ENCODE results near the gene PTPRN2. TPM values are rescaled to one million over a fixed set of nuclear protein-coding genes. Genes with fewer than 3 reads are reported as not detected.
A peak's percentile ranks its signal among the peaks of the same experiment; 100 is the strongest.

The PTPRN2 gene
- total and polyA plus RNA-seq, 3 experiments from 2014 or later: 0.33 to 1.2 (median 0.42) TPM

- Histone ChIP-seq H3K27ac (ENCODE audit: low read depth, low read length) (no peak overlapping the region), H3K27me3 (ENCODE audit: insufficient read depth, low read length, poor library complexity, severe bottlenecking) (no peaks in the 10 kb centered on the region), H3K9me3 (ENCODE audit: low read length) (no peaks in the 10 kb centered on the region), H3K4me1 (ENCODE audit: insufficient read depth, low read length) (no peaks in the 10 kb centered on the region), H3K4me3 (ENCODE audit: low read length) (no peak overlapping the region), H3K36me3 (ENCODE audit: insufficient read depth, low read length) (no peaks in the 10 kb centered on the region)
- Mint-ChIP-seq H3K4me3 (no peak overlapping the region), H3K4me1 (no peaks in the 10 kb centered on the region), H3K27me3 (peaks cover 0 to 5% of the 10 kb centered on the region in 2 donors), H3K27ac (no peak overlapping the region), H3K9me3 (peaks cover 0 to 2% (median 0%) of the 10 kb centered on the region in 5 donors), H3K36me3 (no peaks in the 10 kb centered on the region)
- ChIA-PET POLR2A (no interaction called here), CTCF (no interaction called here)
- DNase-seq: peak in 1 of 5 donors; percentile 23
These were observed 531.7 kb downstream of the PTPRN2 start for GRCh38 chr7:158055726-158056510.

DNA sequence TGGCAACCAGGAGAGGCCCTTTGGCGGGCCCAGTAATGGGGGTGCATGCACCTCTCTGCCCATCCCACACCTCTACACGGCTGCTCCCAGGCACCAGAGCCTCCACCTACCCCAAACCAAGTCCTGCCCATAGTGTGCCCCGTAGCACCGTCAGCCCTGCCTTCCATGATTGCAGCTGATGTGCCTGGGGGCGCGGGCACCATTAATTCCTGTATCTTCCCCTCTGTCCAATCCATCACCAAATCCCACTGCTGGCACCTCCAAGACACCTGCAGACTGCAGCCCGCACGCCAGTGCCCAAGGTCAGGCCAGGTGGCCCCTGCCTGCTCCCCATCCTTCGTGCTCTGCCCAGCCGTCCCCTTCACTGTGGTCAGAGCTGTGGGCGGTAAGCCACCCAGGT is 533.0 kb downstream of the PTPRN2 start:
- Mint-ChIP-seq H3K4me3 (no peak overlapping the region), H3K27me3 (peaks cover 0 to 5% of the 10 kb centered on the region in 2 donors), H3K9me3 (peaks cover 0 to 2% (median 0%) of the 10 kb centered on the region in 5 donors), H3K27ac (no peak overlapping the region), H3K36me3 (no peaks in the 10 kb centered on the region), H3K4me1 (no peaks in the 10 kb centered on the region)
- POLR2A ChIA-PET: no interaction called here
- Histone ChIP-seq H3K4me1 (ENCODE audit: insufficient read depth, low read length) (no peaks in the 10 kb centered on the region), H3K36me3 (ENCODE audit: insufficient read depth, low read length) (no peaks in the 10 kb centered on the region), H3K27ac (ENCODE audit: low read depth, low read length) (no peak overlapping the region), H3K9me3 (ENCODE audit: low read length) (no peaks in the 10 kb centered on the region), H3K4me3 (ENCODE audit: low read length) (no peak overlapping the region), H3K27me3 (ENCODE audit: insufficient read depth, low read length, poor library complexity, severe bottlenecking) (no peaks in the 10 kb centered on the region)
- CTCF ChIA-PET: no interaction called here
- peak in 1 of 5 donors; percentile 37 for DNase-seq

GRCh38 chr7:158054081-158054480 is 533.5 kb downstream of the PTPRN2 start:
- Histone ChIP-seq H3K4me3 (ENCODE audit: low read length) (no peak overlapping the region), H3K36me3 (ENCODE audit: insufficient read depth, low read length) (no peaks in the 10 kb centered on the region), H3K4me1 (ENCODE audit: insufficient read depth, low read length) (no peaks in the 10 kb centered on the region), H3K9me3 (ENCODE audit: low read length) (no peaks in the 10 kb centered on the region), H3K27me3 (ENCODE audit: insufficient read depth, low read length, poor library complexity, severe bottlenecking) (no peaks in the 10 kb centered on the region), H3K27ac (ENCODE audit: low read depth, low read length) (no peak overlapping the region)
- ChIA-PET CTCF (no interaction called here), POLR2A (no interaction called here)
- peak in 1 of 5 donors; percentile 36 for DNase-seq
- peaks cover 0 to 2% (median 0%) of the 10 kb centered on the region in 5 donors for H3K9me3 Mint-ChIP-seq
- H3K4me1 Mint-ChIP-seq: no peaks in the 10 kb centered on the region
- H3K36me3 Mint-ChIP-seq: no peaks in the 10 kb centered on the region
- H3K27ac Mint-ChIP-seq: no peak overlapping the region
- no peak overlapping the region for H3K4me3 Mint-ChIP-seq
- peaks cover 0 to 5% of the 10 kb centered on the region in 2 donors for H3K27me3 Mint-ChIP-seq

DNA sequence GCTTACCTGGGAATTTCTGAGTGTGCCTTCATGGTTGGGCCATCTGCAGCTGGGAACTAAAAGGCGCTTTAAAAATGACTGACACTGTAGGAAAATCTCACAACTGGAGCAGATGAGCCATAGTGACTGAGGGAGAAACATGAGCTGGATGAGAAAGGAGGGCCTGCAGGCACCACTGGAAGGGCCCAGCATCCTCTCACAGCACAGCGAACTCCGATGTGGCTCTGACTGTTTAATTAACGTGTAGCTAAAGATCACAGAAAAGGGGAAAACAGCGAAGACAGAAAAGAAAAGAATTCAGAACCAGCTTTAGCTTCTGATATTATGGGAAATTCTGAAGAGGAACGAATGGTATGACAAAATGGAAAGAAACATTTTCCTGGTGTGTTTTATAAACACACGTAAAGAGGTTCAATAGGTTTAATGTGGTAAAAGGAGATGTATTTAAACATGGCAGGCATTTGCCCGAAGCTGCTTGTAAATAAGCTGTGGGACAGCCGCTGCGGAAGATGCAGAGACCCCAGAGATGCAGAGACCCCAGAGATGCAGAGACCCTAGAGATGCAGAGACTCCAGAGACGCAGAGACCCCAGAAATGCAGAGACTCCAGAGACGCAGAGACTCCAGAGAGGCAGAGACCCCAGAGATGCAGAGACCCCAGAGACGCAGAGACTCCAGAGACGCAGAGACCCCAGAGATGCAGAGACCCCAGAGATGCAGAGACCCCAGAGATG is 534.3 kb downstream of the PTPRN2 start:
- Histone ChIP-seq H3K4me1 (ENCODE audit: insufficient read depth, low read length) (no peaks in the 10 kb centered on the region), H3K27ac (ENCODE audit: low read depth, low read length) (no peak overlapping the region), H3K9me3 (ENCODE audit: low read length) (no peaks in the 10 kb centered on the region), H3K4me3 (ENCODE audit: low read length) (no peak overlapping the region), H3K36me3 (ENCODE audit: insufficient read depth, low read length) (no peaks in the 10 kb centered on the region), H3K27me3 (ENCODE audit: insufficient read depth, low read length, poor library complexity, severe bottlenecking) (no peaks in the 10 kb centered on the region)
- ChIA-PET CTCF (no interaction called here), POLR2A (no interaction called here)
- DNase-seq: no peak
- no peaks in the 10 kb centered on the region for H3K36me3 Mint-ChIP-seq
- no peak overlapping the region for H3K4me3 Mint-ChIP-seq
- H3K27ac Mint-ChIP-seq: no peak overlapping the region
- no peaks in the 10 kb centered on the region for H3K4me1 Mint-ChIP-seq
- H3K27me3 Mint-ChIP-seq: peaks cover 0 to 5% of the 10 kb centered on the region in 2 donors
- peaks cover 0 to 2% (median 0%) of the 10 kb centered on the region in 5 donors for H3K9me3 Mint-ChIP-seq

GRCh38 chr7:158052381-158053060 is 535.1 kb downstream of the PTPRN2 start:
- POLR2A ChIA-PET: no interaction called here
- no peaks in the 10 kb centered on the region for H3K4me1 ChIP-seq (ENCODE audit: insufficient read depth, low read length)
- H3K9me3 ChIP-seq (ENCODE audit: low read length): no peaks in the 10 kb centered on the region
- CTCF ChIA-PET: no interaction called here
- Mint-ChIP-seq H3K9me3 (peaks cover 0 to 2% (median 0%) of the 10 kb centered on the region in 5 donors), H3K4me1 (no peaks in the 10 kb centered on the region), H3K36me3 (no peaks in the 10 kb centered on the region), H3K27ac (no peak overlapping the region), H3K4me3 (no peak overlapping the region), H3K27me3 (peaks cover 0 to 5% of the 10 kb centered on the region in 2 donors)
- H3K36me3 ChIP-seq (ENCODE audit: insufficient read depth, low read length): no peaks in the 10 kb centered on the region
- no peak overlapping the region for H3K4me3 ChIP-seq (ENCODE audit: low read length)
- H3K27ac ChIP-seq (ENCODE audit: low read depth, low read length): no peak overlapping the region
- H3K27me3 ChIP-seq (ENCODE audit: insufficient read depth, low read length, poor library complexity, severe bottlenecking): no peaks in the 10 kb centered on the region
- peak in 1 of 5 donors; percentile 13 for DNase-seq

GRCh38 chr7:158051776-158052175 is 535.8 kb downstream of the PTPRN2 start:
- Histone ChIP-seq H3K27me3 (ENCODE audit: insufficient read depth, low read length, poor library complexity, severe bottlenecking) (no peaks in the 10 kb centered on the region), H3K4me1 (ENCODE audit: insufficient read depth, low read length) (no peaks in the 10 kb centered on the region), H3K36me3 (ENCODE audit: insufficient read depth, low read length) (no peaks in the 10 kb centered on the region), H3K4me3 (ENCODE audit: low read length) (no peak overlapping the region), H3K9me3 (ENCODE audit: low read length) (no peaks in the 10 kb centered on the region), H3K27ac (ENCODE audit: low read depth, low read length) (no peak overlapping the region)
- no peak overlapping the region for H3K4me3 Mint-ChIP-seq
- peaks cover 0 to 2% (median 0%) of the 10 kb centered on the region in 5 donors for H3K9me3 Mint-ChIP-seq
- H3K4me1 Mint-ChIP-seq: no peaks in the 10 kb centered on the region
- no peak for DNase-seq
- POLR2A ChIA-PET: no interaction called here
- H3K36me3 Mint-ChIP-seq: no peaks in the 10 kb centered on the region
- no peak overlapping the region for H3K27ac Mint-ChIP-seq
- CTCF ChIA-PET: no interaction called here
- H3K27me3 Mint-ChIP-seq: peaks cover 0 to 5% of the 10 kb centered on the region in 2 donors

DNA sequence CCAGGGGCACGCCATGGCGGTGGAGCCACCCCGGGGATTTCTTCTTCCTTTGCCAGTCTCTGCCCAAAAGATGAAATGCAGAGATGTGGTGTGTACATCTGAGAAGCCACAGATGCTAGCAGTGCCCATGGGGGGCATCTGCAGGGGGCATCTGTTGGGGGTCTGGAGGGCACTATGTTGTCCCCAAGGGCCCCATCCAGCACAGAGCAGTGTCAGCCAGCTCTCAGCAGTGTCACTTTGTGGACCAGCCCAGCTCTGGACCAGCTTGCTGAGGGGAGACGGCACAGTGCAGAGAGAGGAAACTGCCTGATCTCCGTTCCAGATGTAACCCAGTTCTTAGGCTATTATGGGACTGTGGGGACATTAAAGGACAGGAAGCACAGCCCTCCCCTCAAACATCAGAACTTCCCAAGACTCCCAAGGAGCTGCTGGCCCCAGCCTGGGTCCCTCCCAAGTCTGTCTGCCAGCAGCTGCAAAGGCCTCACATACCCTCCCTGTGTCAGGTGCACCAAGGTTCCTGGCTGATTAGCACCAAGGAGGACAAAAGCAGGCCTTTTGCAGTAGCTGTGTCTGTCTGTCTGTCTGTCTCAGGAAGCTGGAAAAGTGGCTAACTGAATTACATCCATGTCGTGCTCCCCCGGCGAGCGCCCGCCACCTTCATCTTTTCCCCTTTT is 536.5 kb downstream of the PTPRN2 start:
- POLR2A ChIA-PET: no interaction called here
- Mint-ChIP-seq H3K4me1 (no peaks in the 10 kb centered on the region), H3K27me3 (peaks cover 0 to 5% of the 10 kb centered on the region in 2 donors)

More for the DNA sequence above, 536.5 kb downstream of the PTPRN2 start:
- no peak for DNase-seq
- H3K27ac ChIP-seq (ENCODE audit: low read depth, low read length): no peak overlapping the region
- no peaks in the 10 kb centered on the region for H3K9me3 ChIP-seq (ENCODE audit: low read length)
- Mint-ChIP-seq H3K9me3 (peaks cover 0 to 2% (median 0%) of the 10 kb centered on the region in 5 donors), H3K36me3 (no peaks in the 10 kb centered on the region), H3K27ac (peak overlapping the region in 1 of 8 donors; percentile 88), H3K4me3 (no peak overlapping the region)
- no peaks in the 10 kb centered on the region for H3K4me1 ChIP-seq (ENCODE audit: insufficient read depth, low read length)
- CTCF ChIA-PET: no interaction called here
- H3K27me3 ChIP-seq (ENCODE audit: insufficient read depth, low read length, poor library complexity, severe bottlenecking): no peaks in the 10 kb centered on the region
- no peak overlapping the region for H3K4me3 ChIP-seq (ENCODE audit: low read length)
- H3K36me3 ChIP-seq (ENCODE audit: insufficient read depth, low read length): no peaks in the 10 kb centered on the region

All from CD8-positive, alpha-beta memory T cell (primary cell).